ENCODE measurements around the gene ANKIB1.
"Not testable (repeated sequence)": the region's sequence is repeated elsewhere in the genome, so short reads cannot be mapped to it uniquely, and the experiment has no call there.

ANKIB1 gene

DNA sequence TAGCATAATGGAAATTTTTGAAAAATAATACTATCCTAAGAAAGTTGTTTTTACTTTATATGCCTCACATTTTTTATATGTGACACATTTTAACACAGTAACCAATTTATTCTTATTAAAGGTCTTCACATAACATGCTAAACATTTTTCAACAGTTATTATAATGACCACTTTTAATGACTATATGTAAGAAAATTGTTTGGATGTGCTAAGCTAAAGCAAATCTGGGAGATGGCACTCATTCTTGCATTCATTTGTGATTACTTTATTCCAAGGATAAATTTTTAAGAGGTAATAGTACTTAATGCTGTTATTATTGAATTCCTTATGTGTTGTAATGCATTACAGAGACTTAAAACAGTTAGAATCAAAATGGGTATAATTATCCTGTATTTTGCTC, 88.1 kb downstream of the ANKIB1 start:
- no peak for DNase-seq

- no peak for DNase-seq
Measured at GRCh38 chr7:92335574-92335973, 89.8 kb downstream of the ANKIB1 start.

- no peak for DNase-seq
Measured at GRCh38 chr7:92336662-92337340, 91.0 kb downstream of the ANKIB1 start.

- no peak for DNase-seq
Measured at GRCh38 chr7:92340016-92340415, 94.2 kb downstream of the ANKIB1 start.

GRCh38 chr7:92343714-92344113, 97.9 kb downstream of the ANKIB1 start:
- DNase-seq, result no peak

DNA sequence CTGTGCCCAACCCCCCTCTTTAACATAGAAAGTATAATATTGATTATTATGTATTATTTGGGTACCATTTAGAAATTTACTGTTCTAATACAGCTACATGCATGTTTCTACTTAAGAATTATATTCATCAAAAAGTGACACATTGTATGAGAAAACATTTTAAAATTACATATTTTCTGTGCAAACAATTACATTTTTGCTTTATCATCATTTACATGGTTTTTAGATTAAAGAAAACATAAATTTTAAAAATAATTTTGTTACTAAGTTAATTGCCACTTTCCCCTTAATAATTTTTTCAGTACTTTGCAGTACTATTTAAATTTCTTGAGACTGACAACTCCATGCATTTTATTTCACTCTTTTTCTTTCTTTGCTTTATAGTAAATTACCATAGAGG, 106.2 kb downstream of the ANKIB1 start:
- no peak for DNase-seq

- no peak for DNase-seq
Measured at GRCh38 chr7:92354214-92354613, 108.4 kb downstream of the ANKIB1 start.

DNA sequence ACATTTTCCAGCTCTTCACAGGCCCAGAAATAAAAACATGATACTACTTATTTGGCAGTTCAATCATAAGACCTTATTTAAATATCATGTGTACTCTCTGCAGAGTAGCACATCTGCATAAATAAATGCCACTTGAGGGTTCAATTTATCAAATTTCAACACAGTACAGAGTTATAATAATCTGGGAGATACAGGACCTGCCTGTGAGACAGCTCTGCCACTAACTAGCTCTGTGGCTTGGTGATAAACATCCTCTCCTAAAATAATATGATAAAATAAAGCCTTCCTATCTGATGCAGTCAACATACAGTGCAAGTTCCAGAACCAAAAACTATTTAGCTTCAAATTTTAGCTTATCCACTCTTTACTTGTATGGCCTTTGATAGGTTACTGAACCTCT, 110.6 kb downstream of the ANKIB1 start:
- DNase-seq, result no peak

DNA sequence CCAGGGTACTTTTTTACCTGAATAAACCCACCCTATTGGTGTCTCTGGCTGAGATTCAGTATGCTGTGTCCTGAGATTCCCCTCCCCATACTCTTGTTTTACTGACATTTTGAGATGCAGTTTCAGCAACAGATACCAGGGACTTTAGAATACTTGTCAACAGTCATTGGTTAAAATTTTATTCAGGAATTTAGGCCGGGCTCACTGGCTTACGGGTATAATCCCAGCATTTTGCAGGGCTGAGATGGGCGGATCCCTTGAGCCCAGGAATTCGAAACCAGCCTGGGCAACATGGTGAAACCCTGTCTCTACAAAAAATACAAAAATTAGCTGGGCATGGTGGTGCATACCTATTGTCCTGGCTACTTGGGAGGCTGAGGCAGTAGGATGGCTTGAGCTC, 111.5 kb downstream of the ANKIB1 start:
- no peak for DNase-seq

GRCh38 chr7:92359179-92359578, 113.4 kb downstream of the ANKIB1 start:
- DNase-seq, result not testable (repeated sequence)

DNA sequence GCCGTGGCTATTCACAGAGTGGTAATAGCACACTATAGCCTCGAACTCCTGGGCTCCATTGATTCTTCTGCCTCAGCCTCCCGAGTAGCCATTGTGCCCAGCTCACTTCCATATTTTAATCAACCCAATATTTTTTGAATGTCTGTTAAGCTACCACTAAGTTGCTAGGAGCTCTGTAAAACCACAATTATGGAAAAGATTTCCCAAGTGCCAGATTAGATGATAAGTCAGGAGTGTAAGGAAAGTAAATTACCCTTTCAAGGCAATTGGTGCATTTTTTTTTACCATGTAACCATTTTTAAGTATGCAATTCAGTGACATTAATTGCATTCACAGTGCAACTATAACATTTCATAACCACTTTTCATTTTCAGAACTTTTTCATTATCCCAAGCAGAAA, 114.0 kb downstream of the ANKIB1 start:
- no peak for DNase-seq

DNA sequence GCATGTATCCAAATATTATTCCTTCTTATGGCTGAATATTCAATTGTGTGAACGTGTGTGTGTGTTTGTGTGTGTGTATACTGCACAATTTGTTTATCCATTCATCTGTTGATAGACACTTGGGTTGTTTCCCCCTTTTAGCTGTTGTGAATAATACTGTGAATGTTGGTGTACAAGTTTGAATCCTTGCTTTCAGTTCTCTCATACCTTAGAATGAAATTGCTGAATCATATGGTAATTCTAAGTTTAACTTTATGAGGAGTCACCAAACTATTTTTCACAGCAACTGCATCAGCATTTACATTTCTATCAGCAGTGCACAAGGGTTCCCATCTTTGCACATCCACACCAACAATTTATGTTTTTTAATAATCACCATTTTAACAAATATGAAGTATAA, 114.6 kb downstream of the ANKIB1 start:
- DNase-seq, result no peak

DNA sequence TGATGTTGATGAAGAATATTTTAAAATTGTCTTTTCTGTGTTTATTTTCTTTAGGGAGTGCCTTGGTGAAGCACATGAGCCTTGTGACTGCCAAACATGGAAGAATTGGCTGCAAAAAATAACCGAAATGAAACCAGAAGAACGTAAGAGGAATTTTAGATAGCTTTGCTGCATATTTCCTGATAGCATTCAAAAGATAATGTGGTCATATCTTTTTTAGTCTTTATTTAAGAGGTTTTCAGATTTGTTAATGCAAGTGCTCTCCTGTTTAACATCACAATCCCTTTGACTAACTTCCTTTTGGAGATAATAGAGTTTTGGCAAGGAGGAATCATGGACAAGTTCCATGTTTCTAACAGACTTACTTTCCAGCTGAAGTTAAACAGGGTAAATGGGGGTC, 116.4 kb downstream of the ANKIB1 start:
- no peak for DNase-seq

DNA sequence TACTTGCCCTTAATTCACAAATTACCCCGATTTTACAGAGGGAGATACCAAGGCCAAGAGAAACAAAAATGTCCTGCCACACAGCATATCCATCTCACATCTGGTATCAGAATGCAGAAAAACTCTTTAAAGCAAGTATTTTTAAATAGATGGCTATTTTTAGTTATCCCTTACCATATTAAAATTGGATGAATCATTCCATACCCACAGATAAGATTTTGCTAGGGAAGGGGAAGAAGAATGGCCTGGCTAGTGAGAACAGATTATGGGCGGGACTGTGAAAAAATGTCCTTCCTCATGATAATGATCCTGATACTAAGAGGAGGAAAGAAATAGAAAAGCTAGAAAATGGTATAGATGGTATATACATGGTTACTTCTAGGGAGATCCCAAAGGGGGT, 121.0 kb downstream of the ANKIB1 start:
- DNase-seq, result no peak

GRCh38 chr7:92368741-92369140, 123.0 kb downstream of the ANKIB1 start:
- no peak for DNase-seq

DNA sequence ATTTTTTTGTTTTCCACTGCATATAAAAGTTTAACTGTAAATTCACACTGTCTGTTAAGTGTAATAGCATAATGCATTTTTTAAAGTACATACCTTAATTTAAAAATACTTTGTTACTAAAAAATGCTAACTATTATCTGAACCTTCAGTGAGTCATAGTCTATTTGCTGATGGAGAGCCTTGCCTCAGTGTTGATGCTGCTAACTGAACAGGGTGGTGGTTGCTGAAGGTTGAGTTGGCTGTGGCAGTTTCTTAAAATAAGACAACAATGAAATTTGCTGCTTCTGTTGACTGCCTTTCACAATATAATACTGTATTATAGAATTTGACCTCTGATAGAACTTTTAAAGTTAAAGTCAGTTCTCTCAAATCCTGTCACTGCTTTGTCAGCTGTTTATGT, 129.2 kb downstream of the ANKIB1 start:
- DNase-seq, result no peak

DNA sequence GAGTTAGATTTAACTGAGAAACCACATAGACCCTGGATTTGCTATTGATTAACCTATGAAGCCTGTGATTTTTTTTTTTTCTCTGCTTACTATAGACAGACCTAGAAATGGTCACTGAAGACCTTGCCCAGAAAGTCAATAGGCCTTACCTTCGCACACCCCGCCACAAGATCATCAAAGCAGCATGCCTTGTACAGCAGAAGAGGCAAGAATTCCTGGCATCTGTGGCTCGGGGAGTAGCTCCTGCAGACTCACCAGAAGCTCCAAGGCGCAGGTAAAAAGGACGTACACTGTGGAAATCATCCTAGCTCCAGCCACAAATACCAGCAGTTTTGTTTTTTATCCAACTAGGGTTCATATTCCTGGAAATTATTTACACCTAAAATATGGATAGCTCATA, 145.3 kb downstream of the ANKIB1 start:
- no peak for DNase-seq

GRCh38 chr7:92397542-92397941, 151.8 kb downstream of the ANKIB1 start:
- no peak for DNase-seq

DNA sequence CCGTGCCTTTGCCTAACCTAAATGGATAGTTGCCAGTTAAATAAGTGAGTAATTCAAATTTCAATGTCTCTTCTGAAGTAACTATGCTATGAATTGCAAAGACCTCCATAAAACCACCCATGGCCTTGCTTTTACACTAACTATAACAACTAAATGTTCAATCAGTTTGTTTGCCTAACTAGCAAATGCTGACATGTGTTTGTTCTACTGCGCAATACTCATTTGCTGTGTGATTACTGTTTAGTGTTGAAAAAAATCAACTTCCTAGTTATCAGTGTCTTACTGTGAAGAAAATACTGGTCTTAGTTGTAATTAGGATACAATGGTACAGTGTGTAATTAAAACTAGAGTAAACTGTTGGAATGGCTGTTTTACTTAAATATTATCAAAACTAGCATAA, 154.2 kb downstream of the ANKIB1 start:
- no peak for DNase-seq

DNA sequence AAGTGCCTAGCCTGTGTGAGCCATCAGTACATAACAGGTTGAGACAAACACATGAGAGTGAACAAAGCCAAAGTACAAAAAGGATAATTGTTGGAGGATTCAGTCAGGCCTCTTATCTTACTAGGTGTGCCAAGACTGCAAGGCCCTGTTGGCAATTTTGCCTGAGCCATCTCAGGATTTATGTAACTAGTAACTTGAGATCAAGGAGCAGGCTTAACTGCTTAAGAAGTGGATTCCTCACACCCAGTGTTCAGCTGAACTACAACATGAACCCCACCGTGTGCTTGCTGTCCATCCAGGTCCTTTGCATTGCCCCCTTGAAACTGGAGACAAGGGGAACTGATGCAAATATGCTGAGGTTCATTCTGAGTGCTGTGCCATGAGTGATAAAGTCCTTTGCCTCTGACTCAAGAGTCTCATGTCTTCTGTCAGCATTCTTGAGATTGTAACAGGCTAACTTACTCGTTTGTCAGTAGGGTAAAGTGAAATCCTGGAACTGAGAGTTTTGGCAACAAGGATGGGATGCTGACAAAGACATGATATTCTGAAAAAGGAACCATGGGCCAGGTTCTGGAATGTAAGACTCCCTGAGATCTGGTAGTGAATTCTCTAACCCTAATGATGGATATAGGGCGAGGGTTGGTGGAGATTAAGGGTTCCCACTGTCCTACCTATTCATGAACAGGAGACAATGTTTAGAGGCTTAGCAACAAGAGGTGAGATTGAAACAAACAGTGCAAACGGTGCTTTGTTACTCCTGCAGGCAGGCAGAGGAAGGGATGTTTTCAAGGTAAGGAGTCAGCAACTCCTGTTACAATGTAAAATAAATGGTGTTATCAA, 157.4 kb downstream of the ANKIB1 start:
- no peak for DNase-seq

DNA sequence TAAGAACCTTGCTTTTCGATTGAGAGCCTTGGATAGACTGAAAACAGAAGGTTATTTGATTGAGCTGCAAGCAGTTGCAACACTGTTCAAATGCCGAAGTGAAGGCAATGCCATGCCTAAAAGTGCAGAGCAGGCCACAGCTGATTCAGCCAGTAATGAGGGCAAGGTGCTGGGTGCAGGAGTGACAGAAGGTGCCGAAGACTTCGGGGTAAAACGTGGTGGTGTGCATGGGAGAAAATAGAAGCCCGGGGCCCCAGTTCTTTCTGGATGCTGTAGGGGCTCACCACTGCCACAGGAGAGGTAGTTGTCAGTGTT, 157.9 kb downstream of the ANKIB1 start:
- DNase-seq, result no peak

- DNase-seq, result no peak
Measured at GRCh38 chr7:92404170-92404614, 158.4 kb downstream of the ANKIB1 start.

- DNase-seq, result no peak
Measured at GRCh38 chr7:92409357-92409756, 163.6 kb downstream of the ANKIB1 start.

GRCh38 chr7:92410162-92410561, 164.4 kb downstream of the ANKIB1 start:
- DNase-seq, result not testable (repeated sequence)

DNA sequence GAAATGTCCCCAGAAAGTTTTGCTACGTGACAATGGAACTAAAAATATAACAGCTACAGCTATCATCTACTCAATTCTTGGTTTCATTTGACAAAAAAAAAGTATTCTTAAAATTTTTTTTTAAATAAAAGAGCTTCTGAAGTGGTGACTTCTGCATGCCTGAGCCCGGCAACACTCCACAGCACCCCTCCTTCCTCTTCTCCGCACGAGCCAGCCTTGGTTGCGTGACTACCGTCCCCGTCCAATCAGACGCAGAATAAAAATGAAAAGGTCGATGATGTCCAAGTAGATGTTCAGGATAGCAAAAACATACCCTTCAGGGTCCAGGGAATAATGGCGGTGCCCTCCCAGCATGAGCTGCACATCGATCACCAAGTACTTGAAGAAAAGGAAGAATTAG, 167.0 kb downstream of the ANKIB1 start:
- no peak for DNase-seq

All from NCI-H446 (cell line).